Daoy (cell line): ENCODE data around the gene KCNK16. TPM values are rescaled to one million over a fixed set of nuclear protein-coding genes. Genes with fewer than 3 reads are reported as not detected.

ENCODE experiments used
- DNase-seq: peaks from one replicate; pipeline ENCODE4 v3.0.0-alpha.2; 2015; ENCODE audit warnings: low read depth
- total RNA-seq: library from RNA; depleted of rRNA; stranded (reverse); fragments of >200 nt; shearing (Covaris generic); gene quantifications from 2 replicates; pipeline ENCODE4 v1.2.3, GENCODE V29; 2014; rRNA removed

Gene KCNK16
- total RNA-seq: not detected in 2 replicates

GRCh38 chr6:39322306-39322850 lies at the start of gene KCNK16:
Gene KCNK16 (minus strand): TSS chr6:39322702. CDS start chr6:39322540, 162 bp downstream.
- DNase-seq: no peak

GRCh38 chr6:39370390-39370789 lies 47.9 kb upstream of the KCNK16 start:
- no peak for DNase-seq

- DNase-seq: no peak
Measured at GRCh38 chr6:39369987-39370386, 47.5 kb upstream of the KCNK16 start.

- no peak for DNase-seq
Measured at GRCh38 chr6:39367700-39368099, 45.2 kb upstream of the KCNK16 start.

GRCh38 chr6:39366931-39367618 lies 44.6 kb upstream of the KCNK16 start:
- DNase-seq: no peak

- peak; percentile 84 for DNase-seq
Measured at GRCh38 chr6:39365281-39366074, 43.0 kb upstream of the KCNK16 start.

GRCh38 chr6:39363280-39363679 lies 40.8 kb upstream of the KCNK16 start:
- DNase-seq: no peak

GRCh38 chr6:39362487-39362865 lies 40.0 kb upstream of the KCNK16 start:
- DNase-seq: peak; percentile 50

GRCh38 chr6:39361657-39362486 lies 39.4 kb upstream of the KCNK16 start:
- peak; percentile 84 for DNase-seq

- DNase-seq: no peak
Measured at GRCh38 chr6:39360378-39360777, 37.9 kb upstream of the KCNK16 start.

- DNase-seq: peak; percentile 65
Measured at GRCh38 chr6:39357998-39358686, 35.6 kb upstream of the KCNK16 start.

GRCh38 chr6:39353698-39354315 lies 31.3 kb upstream of the KCNK16 start:
- DNase-seq: no peak

GRCh38 chr6:39350723-39351505 lies 28.4 kb upstream of the KCNK16 start:
- no peak for DNase-seq

GRCh38 chr6:39348740-39349139 lies 26.2 kb upstream of the KCNK16 start:
- DNase-seq: no peak

GRCh38 chr6:39347906-39348585 lies 25.5 kb upstream of the KCNK16 start:
- peak; percentile 71 for DNase-seq

GRCh38 chr6:39347206-39347605 lies 24.7 kb upstream of the KCNK16 start:
- no peak for DNase-seq

GRCh38 chr6:39344821-39345280 lies 22.3 kb upstream of the KCNK16 start:
- DNase-seq: no peak

GRCh38 chr6:39343396-39343870 lies 20.9 kb upstream of the KCNK16 start:
- no peak for DNase-seq

GRCh38 chr6:39342692-39343395 lies 20.3 kb upstream of the KCNK16 start:
- no peak for DNase-seq
